AG09309 (cell line): Measurements from ENCODE around the gene EXOC1.
"Not testable (repeated sequence)": the region's sequence is repeated elsewhere in the genome, so short reads cannot be mapped to it uniquely, and the experiment has no call there.

Experiments used
- DNase-seq: peaks from one replicate; pipeline ENCODE4 v3.0.0-alpha.2; 2010; ENCODE audit warnings: low read depth
- H3K4me3 ChIP-seq: 2 replicates; pipeline ENCODE4 v1.5.1; 2011; ENCODE audit warnings: mild to moderate bottlenecking, low read depth, low read length, moderate library complexity; ENCODE audit not compliant: control insufficient read depth
- CTCF ChIP-seq: IDR thresholded peaks from 2 replicates; pipeline ENCODE4 v1.5.1; 2011; ENCODE audit warnings: mild to moderate bottlenecking, low read depth, low read length, inconsistent platforms; ENCODE audit not compliant: insufficient read depth, control insufficient read depth; ENCODE audit errors: missing control alignments

EXOC1 gene

GRCh38 chr4:55927803-55928437 is 74.5 kb downstream of the EXOC1 start:
- DNase-seq: no peak
- no peak for TF ChIP-seq CTCF
- no peak overlapping the region for H3K4me3 ChIP-seq

DNA sequence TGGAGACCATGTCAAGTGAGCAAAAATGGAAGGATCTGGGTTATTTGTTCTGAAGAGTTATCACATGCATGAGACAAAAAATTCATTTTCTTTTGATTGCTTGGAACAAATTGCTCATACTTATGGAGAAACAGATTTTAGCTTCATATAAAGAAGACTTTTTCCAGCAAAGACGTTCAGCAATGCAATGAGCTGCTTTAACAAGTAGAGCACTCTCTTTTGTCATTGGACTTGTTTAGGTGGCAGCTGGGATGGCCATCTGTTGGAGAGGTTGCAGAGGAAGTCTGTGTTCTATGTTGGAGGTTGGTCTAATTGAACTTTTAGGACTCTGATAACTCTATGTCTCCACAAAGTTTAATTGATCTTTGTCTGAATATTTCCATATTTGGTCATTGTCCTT is 75.4 kb downstream of the EXOC1 start:
- DNase-seq: no peak
- TF ChIP-seq CTCF: no peak
- no peak overlapping the region for H3K4me3 ChIP-seq

GRCh38 chr4:55931043-55931442 is 77.6 kb downstream of the EXOC1 start:
- no peak overlapping the region for H3K4me3 ChIP-seq
- DNase-seq: no peak
- no peak for TF ChIP-seq CTCF

DNA sequence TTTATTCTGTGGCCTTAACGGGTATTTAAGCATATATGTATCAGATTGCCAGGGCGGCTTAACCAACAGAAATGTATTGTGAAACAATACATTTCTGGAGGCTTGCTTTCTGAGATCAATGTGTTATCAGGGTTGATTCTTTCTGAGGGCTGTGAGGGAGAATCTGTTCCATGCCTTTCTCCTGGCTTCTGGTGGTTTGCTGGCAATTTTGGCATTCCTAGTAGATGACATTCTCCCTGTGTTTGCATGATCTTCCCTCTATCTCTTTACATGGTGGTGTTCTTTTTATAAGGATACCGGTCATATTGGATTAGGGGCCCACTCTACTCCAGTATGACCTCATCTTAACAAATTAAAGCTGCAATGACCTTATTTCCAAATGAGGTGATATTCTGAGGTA is 78.4 kb downstream of the EXOC1 start:
- no peak for TF ChIP-seq CTCF
- no peak for DNase-seq
- no peak overlapping the region for H3K4me3 ChIP-seq

GRCh38 chr4:55932511-55932910 is 79.1 kb downstream of the EXOC1 start:
- H3K4me3 ChIP-seq: no peak overlapping the region
- no peak for DNase-seq
- no peak for TF ChIP-seq CTCF

DNA sequence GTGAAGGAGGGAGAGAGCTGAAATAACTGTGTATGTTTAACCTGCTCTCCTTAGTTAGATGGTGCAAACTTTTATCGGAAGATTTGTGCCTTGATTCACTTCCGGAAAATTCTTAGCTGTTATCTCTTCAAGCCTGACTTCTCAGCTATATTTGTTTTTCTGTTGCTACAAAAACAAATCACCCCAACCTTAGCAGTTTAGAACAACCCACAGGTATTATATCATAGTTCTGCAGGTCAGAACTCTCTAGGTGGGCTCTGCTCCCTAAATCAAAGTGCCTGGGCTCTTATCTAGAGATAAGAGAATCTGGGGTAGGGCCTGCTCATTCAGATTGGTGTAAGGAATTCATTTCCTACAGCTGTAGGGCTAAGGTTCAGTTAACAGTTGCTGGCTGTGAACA is 80.2 kb downstream of the EXOC1 start:
- no peak for DNase-seq
- no peak overlapping the region for H3K4me3 ChIP-seq
- no peak for TF ChIP-seq CTCF

- H3K4me3 ChIP-seq, DNase-seq: not testable (repeated sequence)
These were observed 82.5 kb downstream of the EXOC1 start for GRCh38 chr4:55935907-55936306.
